NCI-H2196 treated with DMSO at 0.1 percent for 48 hours (cell line): ENCODE data around the gene NTHL1.
"Not testable (repeated sequence)": the region's sequence is repeated elsewhere in the genome, so short reads cannot be mapped to it uniquely, and the experiment has no call there.

ENCODE experiments used
- DNase-seq: peaks from one replicate; lab custom pipeline; 2025; ENCODE audit not compliant: unreplicated experiment; lab: John Stamatoyannopoulos, UW

Gene NTHL1

GRCh38 chr16:2042986-2043666 lies 4.5 kb downstream of the NTHL1 start:
- DNase-seq, result peak; percentile 90

DNA sequence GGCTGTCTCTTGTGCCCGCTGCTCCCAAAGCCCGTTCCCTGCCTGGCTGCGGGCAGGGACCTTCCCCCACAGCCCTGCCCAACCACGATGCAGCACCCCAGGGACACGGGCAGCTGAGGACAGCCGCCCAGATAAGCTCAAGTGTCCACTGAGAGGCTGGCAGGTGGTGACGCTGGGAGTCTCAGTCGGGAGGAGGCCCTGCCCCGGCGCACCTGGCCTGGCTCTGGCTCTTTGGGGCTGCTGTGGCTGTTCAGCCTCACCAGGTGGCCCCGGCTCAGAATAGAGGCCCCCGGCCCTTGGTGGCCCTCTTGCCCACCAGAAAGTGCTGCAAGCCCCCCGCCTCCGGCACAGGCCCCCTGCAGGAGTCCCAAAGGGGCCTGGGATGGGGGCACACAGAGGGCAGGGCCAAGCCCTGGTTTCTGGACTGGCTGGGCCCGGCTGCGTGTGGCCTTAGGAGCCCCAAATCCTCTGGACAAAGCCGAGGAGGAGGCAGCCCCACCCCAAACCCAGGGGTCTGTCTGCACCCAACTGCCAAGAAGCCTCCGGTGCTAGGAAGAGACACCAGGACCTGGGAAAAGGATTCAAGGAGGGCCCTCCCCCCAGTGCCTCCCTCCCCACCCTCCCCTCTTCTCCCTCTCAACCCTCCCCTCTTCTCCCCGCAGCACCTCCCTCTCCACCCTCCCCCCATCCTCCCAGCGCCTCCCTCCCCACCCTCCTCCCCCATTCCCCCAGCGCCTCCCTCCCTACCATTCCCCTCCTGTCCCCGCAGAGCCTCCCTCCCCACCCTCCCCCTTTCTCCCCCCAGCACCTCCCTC lies 5.3 kb downstream of the NTHL1 start:
- peak; percentile 88 for DNase-seq

GRCh38 chr16:2040787-2041522 lies 6.7 kb downstream of the NTHL1 start:
- DNase-seq, result peak; percentile 67

DNA sequence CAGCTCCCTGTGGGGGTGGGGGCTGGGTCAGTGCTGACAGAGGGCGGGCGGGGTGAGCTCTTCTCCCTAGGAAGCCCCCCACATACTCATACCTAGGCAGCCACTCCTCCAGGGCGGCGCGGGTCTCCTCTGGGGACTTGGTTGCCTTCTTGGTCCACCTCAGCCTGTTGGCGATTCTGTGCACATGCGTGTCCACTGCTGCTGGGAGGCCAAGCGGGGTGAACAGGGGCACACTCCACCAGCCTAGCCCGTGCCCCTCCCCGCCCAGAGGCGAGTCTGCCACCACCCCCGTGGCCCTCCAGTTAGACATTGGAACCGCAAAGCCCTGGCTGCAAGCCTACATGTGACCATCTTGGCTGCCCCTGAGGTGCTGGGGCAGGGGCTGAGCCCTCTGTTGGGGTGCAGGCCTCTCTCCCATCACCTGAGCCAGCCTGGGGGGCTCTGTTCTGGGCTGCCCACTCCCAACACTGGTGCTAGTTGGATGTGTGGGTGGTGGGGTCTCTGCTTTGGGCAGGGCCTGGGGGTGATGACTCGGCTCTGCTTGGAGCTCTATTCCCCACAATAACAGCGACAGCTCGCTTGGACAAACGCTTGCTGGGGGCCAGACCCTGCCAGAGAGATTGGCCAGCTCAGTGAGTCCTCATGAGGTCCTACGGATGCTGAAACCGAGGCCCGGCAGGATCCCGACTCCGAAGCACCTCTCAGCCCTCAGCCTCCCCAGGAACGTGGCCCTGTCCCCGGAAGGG lies 7.4 kb downstream of the NTHL1 start:
- no peak for DNase-seq

- no peak for DNase-seq
Observed at GRCh38 chr16:2039274-2040031, 8.2 kb downstream of the NTHL1 start.

GRCh38 chr16:2038382-2039231 lies 9.0 kb downstream of the NTHL1 start:
- DNase-seq, result no peak

GRCh38 chr16:2037647-2038381 lies 9.8 kb downstream of the NTHL1 start:
- no peak for DNase-seq

GRCh38 chr16:2037115-2037514 lies 10.5 kb downstream of the NTHL1 start:
- DNase-seq, result no peak

DNA sequence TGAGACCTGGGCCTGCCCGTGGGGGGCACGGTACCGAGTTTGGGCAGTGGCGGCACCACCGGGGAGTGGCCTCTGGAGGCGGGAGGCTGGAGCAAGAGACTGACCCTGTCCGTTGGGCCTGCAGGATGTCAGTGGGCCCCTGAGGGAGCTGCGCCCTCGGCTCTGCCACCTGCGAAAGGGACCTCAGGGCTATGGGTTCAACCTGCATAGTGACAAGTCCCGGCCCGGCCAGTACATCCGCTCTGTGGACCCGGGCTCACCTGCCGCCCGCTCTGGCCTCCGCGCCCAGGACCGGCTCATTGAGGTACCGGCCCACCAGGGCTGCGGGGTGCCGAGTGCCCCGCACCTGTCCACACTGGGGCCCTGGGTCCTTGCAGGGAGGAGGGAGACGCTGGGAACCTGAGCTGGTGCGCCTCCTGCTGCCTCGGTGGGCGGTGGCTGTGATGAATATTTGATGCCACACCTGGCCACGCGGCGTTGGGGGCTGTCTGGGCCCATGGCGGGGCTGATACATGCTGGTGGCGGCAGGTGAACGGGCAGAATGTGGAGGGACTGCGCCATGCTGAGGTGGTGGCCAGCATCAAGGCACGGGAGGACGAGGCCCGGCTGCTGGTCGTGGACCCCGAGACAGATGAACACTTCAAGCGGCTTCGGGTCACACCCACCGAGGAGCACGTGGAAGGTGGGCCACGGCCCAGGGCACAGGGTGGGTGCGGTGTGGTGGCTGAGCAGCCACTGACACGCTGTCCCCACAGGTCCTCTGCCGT lies 11.3 kb downstream of the NTHL1 start:
- no peak for DNase-seq

GRCh38 chr16:2035431-2036199 lies 12.0 kb downstream of the NTHL1 start:
- DNase-seq, result no peak

DNA sequence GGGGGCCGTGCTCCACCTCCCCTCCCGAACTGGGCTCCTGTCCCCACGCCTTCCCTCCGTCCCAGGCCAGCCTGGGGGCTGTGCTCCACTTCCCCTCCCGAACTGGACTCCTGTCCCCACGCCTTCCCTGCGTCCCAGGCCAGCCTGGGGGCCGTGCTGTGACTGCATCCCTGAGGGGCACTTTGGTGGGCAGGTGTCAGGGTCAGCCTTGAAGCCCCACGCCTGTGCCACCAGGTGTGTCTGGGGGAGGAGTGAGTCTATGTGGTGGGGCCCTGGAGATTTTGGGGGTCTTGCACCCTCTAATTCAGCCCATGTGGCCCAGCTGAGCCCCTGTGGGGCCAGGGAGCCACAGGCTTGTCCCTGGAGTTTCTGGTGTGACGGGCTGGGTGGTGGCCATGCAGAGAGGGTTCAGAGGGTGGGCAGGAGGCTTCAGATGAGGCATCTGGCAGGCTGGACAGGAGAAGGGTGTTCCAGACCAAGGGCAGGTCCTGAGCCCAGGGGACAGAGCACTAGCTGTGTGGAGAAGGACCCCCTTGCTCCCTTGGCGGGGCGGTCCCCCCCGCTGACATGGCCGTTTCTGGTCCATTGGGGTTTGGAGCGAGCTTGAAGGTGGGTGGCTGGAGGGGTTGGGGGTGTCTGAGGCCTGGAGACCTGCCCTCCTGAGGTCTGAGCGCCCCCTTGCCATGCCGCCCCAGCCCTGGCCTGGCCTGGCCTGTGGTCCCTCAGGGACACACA lies 12.8 kb downstream of the NTHL1 start:
- no peak for DNase-seq

DNA sequence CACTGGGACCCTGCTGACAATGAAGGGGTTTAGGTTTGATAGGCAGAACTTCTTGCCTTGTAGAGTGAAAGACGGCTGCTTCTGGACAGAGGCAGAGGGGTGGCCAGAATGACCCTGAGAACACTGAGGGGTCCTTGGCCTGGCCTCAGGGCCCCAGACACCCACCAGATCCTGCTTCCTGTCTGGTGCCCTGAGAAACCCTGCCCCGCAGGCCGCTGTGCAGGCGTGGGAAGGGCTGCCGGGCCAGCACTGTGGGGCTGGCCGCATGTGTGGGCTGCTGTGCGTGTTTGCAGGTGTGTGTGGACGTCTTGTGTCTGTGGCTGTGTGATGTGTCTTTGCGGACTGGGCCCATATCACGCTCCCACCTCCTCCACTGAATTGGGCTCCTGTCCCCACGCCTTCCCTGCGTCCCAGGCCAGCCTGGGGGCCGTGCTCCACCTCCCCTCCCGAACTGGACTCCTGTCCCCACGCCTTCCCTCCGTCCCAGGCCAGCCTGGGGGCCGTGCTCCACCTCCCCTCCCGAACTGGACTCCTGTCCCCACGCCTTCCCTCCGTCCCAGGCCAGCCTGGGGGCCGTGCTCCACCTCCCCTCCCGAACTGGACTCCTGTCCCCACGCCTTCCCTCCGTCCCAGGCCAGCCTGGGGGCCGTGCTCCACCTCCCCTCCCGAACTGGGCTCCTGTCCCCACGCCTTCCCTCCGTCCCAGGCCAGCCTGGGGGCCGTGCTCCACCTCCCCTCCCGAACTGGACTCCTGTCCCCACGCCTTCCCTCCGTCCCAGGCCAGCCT lies 13.5 kb downstream of the NTHL1 start:
- not testable (repeated sequence) for DNase-seq

DNA sequence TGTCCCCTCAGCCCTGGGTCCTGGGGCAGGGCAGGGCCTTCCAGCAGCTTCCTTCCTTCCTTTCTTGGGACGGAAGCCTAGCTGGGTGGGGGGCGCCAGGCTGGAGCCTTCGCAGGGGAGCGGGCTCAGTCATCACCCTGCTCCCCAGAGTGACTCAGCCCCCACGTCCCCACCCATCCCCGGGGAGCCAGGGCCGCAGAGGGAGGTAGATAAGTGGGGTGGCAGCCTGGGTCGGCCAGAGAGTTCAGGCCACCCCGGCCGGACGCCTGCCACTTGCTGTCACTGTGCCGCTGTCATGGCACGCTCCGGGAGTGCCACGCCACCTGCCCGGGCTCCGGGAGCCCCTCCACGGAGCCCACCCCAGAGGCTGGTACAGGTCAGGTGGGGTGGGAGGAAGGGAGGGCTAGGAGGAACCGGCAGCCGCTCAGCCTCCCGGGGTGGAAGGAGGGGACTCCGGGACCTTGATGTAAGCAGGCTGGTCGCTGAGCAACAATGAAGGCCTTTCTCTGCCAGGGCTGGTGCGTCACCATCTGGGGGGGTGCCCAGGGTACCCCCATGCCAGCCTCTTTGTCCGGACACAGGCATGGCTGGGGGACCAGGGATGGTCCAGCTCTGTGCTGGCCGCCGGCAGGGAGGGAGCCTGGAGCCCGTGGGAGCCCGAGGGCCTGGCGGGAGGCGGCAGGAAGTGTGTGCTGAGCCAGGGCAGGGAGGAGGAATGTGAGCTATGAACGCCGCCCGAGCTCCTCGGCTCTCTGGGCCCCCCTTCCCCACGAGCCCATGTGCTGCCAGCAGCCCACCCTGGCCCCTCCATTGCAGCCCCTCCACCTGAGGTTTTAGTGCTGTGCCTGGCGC lies 14.4 kb downstream of the NTHL1 start:
- DNase-seq, result no peak

GRCh38 chr16:2032285-2033056 lies 15.2 kb downstream of the NTHL1 start:
- DNase-seq, result no peak
